HG03045 (cell line): Measurements from ENCODE around the gene FBH1.
"Not testable (repeated sequence)": the region's sequence is repeated elsewhere in the genome, so short reads cannot be mapped to it uniquely, and the experiment has no call there.

Experiments
- ATAC-seq: cut with Tn5 transposase; IDR thresholded peaks from one replicate; pipeline ENCODE4 v1.9.1; 2021; ENCODE audit warnings: mild to moderate bottlenecking, moderate library complexity; ENCODE audit not compliant: unreplicated experiment

Gene FBH1

DNA sequence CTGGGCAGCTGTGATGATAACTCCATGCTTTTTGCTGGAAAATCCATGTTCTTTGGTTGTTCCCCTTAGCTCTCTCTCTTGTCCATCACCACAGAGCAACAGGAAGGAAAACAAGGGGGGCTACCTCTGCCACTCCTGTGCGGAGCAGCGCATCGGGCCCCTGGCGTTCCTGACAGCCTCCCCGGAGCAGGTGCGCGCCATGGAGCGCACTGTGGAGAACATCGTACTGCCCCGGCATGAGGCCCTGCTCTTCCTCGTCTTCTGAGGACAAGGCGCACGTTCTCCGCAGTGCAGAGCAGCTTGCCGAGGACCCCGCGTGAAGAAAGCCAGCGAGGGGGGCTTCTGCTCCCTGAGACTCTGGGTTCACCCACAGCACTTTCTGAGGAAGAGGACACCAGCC lies 47.0 kb downstream of the FBH1 start:
- no peak for ATAC-seq

DNA sequence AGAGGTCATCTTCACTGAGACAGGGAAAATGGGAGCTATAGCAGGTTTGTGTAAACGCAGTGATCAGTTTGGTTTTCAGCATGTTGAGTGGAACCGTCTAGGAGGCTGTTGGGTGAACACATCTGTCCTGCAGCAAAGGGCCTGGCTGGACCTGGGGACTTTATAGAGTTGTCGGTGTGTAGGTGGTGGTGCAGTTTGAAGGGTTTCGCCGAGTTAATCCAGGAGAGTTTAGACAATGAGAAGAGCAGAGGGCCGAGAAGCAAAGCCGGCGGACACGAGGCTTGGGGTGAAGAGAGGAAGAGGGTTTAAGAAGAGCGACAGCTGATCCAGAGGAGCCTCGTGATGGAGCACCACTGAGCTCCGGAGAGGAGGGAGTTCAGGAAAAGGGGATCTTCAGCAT lies 48.2 kb downstream of the FBH1 start:
- no peak for ATAC-seq

DNA sequence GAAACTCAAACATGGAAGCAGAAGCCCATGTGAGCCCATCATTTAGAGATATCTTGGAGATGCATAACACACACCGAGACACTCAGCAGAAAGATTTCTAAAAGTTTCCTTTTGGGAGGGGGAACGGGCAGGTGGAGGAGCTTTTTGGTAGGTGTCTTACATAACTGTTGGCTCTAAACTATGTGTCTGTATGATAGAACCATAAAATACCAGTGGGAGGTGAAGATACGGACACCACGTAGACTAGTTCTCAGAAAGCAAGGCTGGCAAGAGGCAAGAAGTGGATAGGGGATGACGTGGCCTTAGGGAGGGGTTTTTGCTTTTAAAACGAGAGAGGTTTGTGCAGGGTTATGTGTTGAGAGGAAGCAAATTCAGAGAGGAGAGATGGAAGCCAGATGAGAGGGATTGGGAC lies 50.8 kb downstream of the FBH1 start:
- ATAC-seq: no peak

DNA sequence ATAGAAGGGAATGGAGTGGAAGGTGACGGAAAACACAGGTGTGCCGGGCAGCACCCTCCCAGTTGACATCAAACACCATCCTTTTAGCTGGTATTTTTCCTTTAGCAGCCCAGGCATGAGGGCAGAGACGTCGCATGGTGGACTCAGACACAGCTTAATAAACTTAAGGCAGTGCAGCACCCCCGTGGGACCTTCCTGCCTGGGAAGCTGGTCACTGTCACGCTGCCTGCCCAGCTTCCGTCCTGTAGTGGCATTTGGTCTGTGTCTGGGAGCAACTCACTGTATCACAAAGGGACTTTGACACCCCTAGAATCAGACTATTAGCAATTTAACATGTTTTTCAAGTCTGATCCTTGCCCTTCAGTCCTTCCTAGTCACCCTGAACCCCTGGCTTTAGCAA lies 51.5 kb downstream of the FBH1 start:
- no peak for ATAC-seq

DNA sequence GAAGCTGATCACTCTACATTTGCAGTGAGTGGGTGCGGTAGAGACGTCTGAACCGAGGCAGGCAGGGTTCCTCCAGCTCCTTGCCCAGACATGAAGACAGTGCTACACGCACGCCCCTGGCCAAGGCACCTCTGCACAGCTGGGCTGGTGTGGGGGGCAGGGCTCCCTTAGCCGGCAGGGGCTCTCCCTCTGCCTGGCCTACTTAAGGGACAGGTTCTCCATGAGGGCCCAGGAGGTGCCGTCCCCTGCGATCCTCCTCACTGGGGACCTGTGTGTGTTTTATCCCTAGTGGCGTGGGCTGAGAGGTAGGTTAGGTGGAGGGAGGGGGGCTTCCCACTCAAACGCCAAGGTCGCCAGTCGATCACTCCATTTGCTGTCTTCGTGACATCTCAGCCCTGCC lies 52.0 kb downstream of the FBH1 start:
- no peak for ATAC-seq

DNA sequence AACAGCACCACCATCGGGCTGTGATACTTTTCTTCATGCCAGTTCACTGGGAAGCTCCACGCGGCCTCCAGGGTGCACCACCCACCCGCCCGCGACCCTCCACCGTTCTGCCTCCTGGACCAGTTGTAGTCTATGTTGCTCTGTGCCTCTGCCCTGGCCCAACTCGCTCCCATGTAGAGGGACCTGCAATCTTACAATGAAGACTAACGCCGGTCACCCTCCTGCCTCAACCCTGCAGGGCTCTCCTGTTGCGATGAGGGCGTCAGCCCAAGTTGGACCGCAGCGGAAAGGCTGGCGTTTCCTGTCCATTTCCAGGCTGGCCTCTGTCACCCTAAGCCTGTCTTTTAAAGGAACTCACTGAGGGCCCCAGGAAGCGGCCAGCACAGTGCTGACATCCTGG lies 52.4 kb downstream of the FBH1 start:
- ATAC-seq: no peak

DNA sequence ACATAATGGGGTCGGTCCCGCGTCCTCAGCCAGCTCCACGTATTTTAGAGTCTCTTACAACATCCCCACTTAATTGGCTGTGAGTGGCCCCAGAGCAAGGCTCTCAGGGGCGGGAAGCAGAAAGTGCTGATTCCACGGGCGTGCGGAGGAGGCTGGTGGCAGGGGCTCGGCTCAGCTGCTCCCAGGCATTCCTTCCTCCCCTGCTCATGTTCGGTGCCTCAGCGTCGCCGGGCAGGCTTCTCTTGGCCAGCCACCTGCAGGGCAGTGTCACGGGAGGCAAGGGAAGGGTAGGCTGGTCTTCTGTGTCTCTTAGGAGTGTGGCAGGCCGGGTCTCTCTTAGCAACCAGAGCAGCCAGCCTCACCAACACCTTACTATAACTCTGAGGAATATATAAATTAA lies 53.5 kb downstream of the FBH1 start:
- ATAC-seq: no peak

DNA sequence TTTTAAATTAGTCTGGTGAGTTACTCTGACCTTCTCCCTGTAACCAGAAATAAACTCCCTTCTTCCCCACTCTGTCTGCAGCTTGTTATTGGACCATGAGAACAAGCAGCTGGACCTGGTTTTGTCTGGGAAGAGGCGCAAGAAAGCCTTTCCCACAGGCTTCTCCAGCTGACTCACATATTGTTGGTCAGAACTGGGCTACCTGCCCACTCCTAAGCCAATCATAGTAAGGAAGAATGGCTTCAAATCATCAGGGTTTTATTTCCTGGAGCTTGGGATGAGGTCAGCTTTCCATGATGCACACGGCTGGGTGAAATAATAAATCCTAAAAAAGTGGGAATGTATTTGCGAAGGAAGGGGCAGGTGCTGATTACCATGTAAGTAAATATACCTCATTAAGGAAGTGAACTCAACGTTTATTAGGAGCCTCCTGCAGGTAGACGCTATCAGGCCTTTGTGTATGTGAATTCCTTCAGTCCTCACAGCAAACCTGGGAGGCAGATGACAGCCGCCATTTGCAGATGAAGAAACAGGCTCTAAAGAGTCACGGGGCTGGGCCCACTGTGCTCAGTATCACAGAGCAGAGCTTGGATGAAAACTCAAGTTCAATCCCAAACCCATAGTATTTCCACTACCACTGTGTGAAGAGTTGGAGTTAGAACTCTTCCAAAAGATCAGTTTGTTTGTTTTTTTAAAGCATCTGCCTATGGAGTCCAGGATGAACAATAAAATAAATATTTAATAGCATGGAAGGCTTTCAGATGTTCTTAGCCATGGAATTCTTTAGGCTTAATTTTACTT lies 54.5 kb downstream of the FBH1 start:
- ATAC-seq: no peak

DNA sequence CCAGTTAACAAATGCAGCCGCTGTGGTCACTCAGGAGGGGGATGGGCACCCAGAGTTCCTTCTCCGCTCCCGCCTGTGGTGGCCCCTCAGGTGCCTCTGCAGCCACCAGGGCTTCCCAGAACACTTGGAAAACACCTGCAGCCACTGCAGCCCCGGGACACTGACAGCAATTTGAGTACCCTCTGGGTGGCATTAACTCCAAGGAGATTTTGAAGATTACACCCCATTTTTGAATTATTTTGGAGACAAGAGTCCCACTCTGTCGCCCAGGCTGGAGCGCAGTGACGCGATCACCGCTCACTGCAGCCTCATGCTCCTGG lies 55.1 kb downstream of the FBH1 start:
- no peak for ATAC-seq

DNA sequence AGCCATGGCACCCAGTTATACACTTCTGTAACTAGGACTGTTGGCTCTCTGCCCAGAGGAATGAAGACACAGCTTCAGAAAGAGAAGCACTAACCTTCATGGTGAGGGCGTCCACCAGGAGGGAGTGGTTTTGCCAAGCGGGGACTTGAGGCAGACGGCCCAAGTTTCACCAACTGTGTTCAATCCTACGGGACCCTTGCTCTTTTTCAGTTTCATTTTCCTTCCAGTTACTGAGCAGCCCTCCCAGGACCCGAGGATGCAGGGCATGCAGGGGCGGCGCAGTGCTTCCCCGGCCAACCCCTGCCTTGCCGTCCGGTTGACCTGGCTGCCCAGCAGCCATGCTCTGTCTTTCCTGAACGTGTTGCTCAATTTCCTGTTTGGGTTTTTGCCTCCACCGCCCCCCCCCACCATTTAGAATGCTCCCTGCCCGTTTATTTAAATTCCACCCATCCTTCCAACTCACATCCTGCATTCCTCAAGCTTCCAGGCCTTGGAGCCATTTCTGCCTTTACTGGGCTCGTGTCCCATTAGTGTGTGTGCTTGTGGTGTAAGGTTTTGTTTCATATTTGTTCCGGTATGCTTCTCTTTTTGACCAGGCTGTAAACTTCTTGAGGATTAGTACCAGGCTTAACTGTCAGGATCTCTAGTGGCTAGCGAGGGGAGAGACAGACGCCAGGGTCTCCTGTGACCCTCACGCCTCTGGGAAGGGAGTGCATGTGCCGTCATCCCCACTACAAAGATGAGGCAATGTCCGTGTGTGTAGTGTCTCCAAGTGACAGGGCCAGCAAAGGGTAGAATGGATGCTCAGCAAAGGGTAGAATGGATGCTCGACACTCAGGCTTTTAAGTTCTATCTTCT lies 55.7 kb downstream of the FBH1 start:
- ATAC-seq: no peak

DNA sequence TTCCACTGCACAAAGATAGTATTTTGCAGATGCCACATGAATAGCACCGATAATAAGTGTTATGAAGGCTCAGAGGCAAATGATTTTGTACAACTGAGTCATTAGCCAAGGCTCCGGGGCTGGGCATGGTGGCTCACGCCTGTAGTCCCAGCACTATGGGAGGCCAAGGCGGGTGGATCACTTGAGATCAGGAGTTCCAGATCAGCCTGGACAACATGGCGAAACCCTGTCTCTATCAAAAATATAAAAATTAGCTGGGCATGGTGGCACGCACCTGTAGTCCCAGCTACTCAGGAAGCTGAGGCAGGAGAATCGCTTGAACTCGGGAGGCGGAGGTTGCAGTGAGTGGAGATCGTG lies 56.4 kb downstream of the FBH1 start:
- ATAC-seq: not testable (repeated sequence)

DNA sequence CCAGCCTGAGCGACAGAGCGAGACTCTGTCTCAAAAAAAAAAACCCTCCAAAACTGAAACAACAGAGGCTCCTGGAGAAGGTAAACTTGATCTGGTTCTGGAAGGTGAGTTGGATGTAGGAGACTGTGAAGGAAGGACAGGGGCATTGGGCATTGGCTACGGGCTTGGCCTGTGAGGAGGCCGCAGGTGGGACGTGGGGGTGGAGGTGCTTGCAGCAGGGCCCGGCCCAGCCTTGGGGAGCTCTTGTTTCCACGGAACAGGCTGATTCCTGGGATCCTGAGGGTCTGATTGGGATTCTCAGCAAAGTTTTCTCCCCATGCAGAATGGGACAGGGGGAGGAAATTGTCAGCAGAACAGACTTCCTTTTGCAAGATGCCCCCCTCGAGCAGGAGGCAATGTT lies 56.7 kb downstream of the FBH1 start:
- ATAC-seq: no peak

DNA sequence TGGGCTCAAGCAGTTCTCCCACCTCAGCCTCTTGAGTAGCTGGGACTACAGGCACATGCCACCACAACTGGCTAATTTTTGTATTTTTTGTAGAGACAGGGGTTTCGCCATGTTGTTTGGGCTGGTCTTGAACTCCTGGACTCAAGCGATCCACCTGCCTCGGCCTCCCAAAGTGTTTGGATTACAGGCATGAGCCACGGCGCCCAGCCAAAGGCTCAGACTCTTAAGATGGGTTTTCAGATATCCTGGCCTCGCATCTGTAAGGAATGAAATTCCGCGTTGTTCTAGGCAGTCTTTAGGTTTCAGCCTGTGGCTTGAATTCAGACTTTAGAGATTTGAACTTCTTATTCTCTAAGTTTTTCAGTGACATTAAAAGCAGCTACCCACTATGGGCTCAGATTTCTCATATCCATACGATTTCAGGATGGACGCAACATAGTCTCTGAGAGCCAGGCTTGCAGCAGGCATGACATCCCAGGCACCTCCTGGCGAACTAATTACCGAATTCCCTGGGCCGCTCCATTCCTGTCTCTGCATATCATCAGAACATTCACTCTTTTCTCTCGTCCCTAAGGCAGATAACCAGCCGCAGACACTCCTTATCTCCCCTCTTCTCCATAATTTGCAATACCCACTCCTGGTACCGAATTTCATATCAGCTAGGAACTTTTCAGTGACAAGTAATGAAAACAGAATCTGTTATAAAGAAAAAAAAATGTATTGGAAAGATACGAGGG lies 57.6 kb downstream of the FBH1 start:
- ATAC-seq: no peak

DNA sequence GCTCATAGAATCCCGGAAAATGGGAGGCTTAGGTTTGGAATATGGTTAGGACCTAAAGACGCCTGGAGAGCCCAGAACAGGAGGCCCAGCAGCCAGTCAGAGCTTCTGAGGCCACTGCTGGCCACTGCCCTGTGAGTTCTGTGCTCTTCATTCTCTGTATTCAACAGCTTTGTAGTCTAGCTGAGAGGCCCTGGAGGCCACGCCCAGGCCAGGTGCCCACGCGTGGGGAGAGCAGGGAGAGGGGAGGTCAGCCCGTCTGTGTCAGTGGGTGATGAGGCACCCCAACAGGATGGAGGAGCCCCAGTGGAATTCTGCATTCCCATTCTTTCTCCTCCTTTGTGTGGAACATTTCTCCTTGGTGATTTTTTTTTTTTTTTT lies 58.2 kb downstream of the FBH1 start:
- no peak for ATAC-seq

DNA sequence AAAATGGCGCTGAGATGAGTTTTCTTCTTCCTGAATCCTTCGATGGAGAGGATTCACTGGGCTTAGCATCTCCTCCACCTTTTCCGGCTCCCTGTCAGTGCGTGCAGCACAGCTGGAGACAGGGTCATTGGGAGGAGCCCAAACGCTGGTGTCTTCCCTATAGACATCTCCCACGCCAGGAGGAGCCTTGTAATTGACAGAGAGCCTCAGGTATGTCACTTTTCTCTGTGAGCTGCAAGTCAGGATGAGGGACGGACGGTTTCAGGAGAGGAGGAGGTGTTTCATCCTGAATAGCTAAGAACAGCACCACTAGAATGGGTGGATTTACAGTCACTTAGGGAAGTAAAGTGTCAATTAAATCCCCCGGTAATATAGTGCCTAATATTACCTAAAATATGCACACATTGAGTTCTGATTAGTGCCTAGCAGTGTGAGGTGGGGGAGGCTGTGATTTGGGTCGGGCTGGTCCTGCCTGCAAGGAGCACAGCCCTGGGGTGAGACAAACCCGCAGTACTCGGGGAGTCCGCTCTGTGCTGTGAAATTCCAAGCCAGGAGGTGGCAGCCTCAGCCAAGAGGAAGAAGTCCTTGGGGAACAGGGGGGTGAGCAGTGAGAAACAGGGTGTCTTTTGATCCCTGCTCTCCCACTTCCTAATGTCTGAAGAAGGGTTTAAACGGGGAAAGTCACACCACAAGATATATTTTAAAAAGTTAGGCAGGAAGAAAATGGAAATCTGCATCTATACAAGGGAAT lies 59.1 kb downstream of the FBH1 start:
- ATAC-seq: no peak

DNA sequence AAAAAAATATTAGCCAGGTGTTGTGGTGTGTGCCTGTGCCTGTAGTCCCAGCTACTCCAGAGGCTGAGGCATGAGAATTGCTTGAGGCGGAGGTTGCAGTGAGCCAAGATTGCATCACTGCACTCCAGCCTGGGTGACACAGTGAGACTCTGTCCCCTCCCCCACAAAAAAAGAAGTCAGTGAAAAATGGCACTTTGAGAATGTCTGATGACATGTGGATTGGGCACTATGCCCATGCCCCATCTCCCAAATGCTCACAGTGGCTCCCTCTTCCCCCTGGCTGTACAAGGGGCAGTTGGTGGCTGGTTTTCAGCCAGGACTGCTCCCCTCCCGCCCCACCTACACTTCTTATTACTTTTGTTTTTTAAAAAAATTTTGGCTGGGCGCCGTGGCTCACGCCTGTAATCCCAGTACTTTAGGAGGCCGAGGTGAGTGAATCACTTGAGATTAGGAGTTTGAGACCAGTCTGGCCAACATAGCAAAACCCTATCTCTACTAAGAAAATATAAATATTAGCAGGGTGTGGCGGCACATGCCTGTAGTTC lies 61.2 kb downstream of the FBH1 start:
- ATAC-seq: no peak

DNA sequence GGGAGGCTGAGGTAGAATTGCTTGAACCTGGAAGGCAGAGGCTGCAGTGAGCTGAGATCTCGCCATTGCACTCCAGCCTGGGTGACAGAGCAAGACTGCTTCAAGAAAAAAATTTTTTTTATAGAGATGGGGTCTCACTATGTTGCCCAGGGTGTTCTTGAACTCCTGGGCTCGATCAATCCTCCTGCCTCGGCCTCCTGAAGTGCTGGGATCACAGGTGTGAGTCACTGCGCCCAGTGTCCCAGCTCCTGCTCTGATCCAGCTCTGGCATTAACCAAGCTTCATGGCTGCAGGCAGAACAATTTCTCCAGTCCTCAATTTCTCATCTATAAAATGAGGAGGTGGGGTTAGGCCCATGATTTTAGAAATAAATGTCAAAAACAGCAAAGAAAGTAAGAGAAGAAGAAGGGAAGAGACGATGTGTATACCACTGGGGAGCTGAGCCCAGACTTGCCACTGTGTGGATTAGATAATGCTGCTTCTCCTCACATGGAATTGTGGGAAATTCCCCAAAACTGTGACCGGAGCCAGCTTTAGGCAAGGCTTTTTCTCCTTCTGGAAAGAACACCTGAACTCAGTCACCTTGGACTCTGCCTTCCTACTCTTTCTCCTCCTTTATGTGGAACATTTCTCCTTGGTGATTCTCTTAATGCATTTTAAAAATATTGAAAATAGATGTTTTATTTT lies 61.8 kb downstream of the FBH1 start:
- ATAC-seq: no peak

DNA sequence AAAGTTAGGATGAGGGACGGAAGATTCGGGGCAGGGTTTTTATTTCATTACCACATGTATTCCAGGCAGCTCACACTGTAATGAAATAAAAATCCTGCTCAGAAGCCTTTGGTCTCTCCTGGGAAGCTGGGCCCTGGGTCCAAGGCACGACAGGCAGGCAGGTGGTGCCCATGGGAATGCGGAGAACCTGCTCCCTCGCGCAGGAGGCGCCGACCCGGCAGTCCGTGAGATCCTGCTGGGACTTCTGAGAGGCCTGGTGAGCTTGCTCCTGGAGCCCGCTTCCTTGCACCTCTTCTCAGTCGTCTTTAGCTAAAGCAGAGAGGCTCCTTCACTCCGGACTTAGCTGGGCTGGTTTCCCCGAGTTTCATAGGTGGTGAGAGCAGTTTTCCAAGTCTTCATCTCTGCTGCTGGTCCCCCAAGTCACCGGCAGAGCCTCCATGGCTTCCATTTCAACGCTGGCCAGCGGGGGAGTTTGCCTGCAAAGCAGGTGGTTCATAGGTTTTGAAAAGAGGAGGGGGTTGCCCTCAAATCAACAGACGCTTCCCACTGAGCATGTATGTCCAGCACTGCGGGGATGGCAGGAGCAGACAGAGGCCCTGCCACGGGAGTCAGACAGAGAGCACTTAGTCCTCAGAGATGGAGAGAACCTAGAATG lies 62.8 kb downstream of the FBH1 start:
- no peak for ATAC-seq

DNA sequence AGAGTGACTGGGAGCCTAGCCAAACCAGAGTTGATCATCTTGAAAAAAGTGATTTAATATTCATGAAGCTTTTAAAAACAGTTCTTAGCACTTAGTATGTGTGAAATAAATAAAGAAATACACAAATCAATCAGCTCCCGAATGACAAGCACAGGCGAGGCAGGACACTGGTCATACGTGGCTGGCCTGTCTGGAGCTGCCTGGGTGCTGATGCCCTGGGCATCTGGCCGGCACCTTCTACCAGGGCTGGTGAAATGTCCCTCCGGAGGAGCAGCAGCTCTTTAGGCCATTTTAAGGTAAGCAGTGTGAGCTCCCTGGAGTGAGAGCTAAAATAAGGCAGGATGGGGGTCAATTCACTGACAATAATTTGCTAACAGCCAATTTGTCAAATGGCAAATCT lies 63.6 kb downstream of the FBH1 start:
- ATAC-seq: no peak
